HepG2 (cell line): Measurements from ENCODE around the gene KLHDC4. TPM values are rescaled to one million over a fixed set of nuclear protein-coding genes. Genes with fewer than 3 reads are reported as not detected.

ENCODE experiments used
- ATM ChIP-seq: fragments of 450-650 bp; IDR thresholded peaks from 2 replicates; pipeline ENCODE4 v1.7.1; 2017; ENCODE audit warnings: mild to moderate bottlenecking, borderline replicate concordance
- CBX5 ChIP-seq: sonication (generic); formaldehyde crosslinking; IDR thresholded peaks from 2 replicates; pipeline ENCODE4 v1.4.0; 2020; ENCODE audit warnings: missing genetic modification reagents, borderline replicate concordance
- HNRNPH1 ChIP-seq: fragments of 200-400 bp; formaldehyde crosslinking; optimal IDR thresholded peaks from 2 replicates; pipeline ENCODE3; 2017; ENCODE audit warnings: mild to moderate bottlenecking, low read depth, low read length
- PCBP1 ChIP-seq: fragments of 200-400 bp; formaldehyde crosslinking; IDR thresholded peaks from 2 replicates; pipeline ENCODE4 v1.6.1; 2017; ENCODE audit warnings: mild to moderate bottlenecking, low read depth, low read length, borderline replicate concordance
- PRPF4 ChIP-seq: fragments of 200-400 bp; formaldehyde crosslinking; IDR thresholded peaks from 2 replicates; pipeline ENCODE4 v1.6.1; 2016; ENCODE audit warnings: low read length, low read depth; ENCODE audit not compliant: poor library complexity, severe bottlenecking
- SRSF9 ChIP-seq: fragments of 200-400 bp; formaldehyde crosslinking; IDR thresholded peaks from 2 replicates; pipeline ENCODE4 v1.6.1; 2018; ENCODE audit warnings: borderline replicate concordance, mild to moderate bottlenecking, low read depth, low read length; ENCODE audit not compliant: insufficient read depth, poor library complexity, severe bottlenecking
- SUZ12 ChIP-seq: fragments of 150-350 bp; IDR thresholded peaks from 2 replicates; pipeline ENCODE4 v1.6.1; 2014; ENCODE audit warnings: low read depth, low read length
- TAF1 ChIP-seq: sonication (generic); formaldehyde crosslinking; IDR thresholded peaks from 2 replicates; pipeline ENCODE4 v1.4.0; 2020; ENCODE audit warnings: missing genetic modification reagents
- ZNF614 ChIP-seq: IDR thresholded peaks from 2 replicates; pipeline ENCODE4 v1.6.1; 2018; ENCODE audit warnings: missing biosample characterization, missing genetic modification reagents, inconsistent platforms, borderline replicate concordance
- polyA plus RNA-seq, 8 experiments: library from polyadenylated mRNA; depleted of rRNA in 3 of 8; stranded (reverse) in 7 of 8; unstranded in 1 of 8; fragments of >200 nt; fragmentation: Illumina TruSeq in 4 of 8; extraction: Trizol in 4 of 8; gene quantifications; 2 replicates each; pipeline versions ENCODE4 v1.2.1 to v1.2.3, GENCODE V29; 2011 to 2016; ENCODE audit warnings: low read depth in 4 of 8, missing spikeins in 1 of 8, mixed read lengths in 1 of 8; ENCODE audit not compliant: insufficient read depth in 1 of 8
- total RNA-seq, 5 experiments: library from RNA; depleted of rRNA; stranded (reverse); fragments of >200 nt; fragmentation: Illumina TruSeq; extraction: Trizol; gene quantifications; 2 replicates each; pipeline ENCODE4 v1.2.3, GENCODE V29; 2016; ENCODE audit warnings: low read depth in 1 of 5
- TF ChIP-seq, protein P1 (sequence below): sonication (generic); formaldehyde crosslinking; IDR thresholded peaks from 2 replicates; pipeline ENCODE4 v1.5.1; 2020; ENCODE audit warnings: missing genetic modification reagents, mild to moderate bottlenecking, borderline replicate concordance
- TF ChIP-seq, protein P2 (sequence below): sonication (generic); formaldehyde crosslinking; IDR thresholded peaks from 2 replicates; pipeline ENCODE4 v1.5.0; 2020; ENCODE audit warnings: missing genetic modification reagents
- TF ChIP-seq, protein P3 (sequence below): sonication (generic); formaldehyde crosslinking; conservative IDR thresholded peaks from 2 replicates; pipeline ENCODE4 v1.4.0; 2020; ENCODE audit warnings: mild to moderate bottlenecking, missing genetic modification reagents, moderate library complexity
- TF ChIP-seq, protein P4 (sequence below), 2 experiments: sonication (generic) in 1 of 2; formaldehyde crosslinking in 1 of 2; IDR thresholded peaks; 2 replicates each; pipeline versions ENCODE4 v1.6.1 to v1.9.0; 2014 to 2022; ENCODE audit warnings: antibody characterized with exemption in 1 of 2, borderline replicate concordance in 1 of 2, inconsistent platforms in 1 of 2, low read depth in 1 of 2, missing genetic modification reagents in 1 of 2
- TF ChIP-seq, protein P5 (sequence below): IDR thresholded peaks from 2 replicates; pipeline ENCODE4 v1.6.1; 2016

KLHDC4 gene
- total and polyA plus RNA-seq, 2 of the 13 experiments (the other 11 are each of a cell fraction or from before 2014, with no cell fraction given): 18.7 to 31.8 TPM

- TF ChIP-seq, protein P1, sequence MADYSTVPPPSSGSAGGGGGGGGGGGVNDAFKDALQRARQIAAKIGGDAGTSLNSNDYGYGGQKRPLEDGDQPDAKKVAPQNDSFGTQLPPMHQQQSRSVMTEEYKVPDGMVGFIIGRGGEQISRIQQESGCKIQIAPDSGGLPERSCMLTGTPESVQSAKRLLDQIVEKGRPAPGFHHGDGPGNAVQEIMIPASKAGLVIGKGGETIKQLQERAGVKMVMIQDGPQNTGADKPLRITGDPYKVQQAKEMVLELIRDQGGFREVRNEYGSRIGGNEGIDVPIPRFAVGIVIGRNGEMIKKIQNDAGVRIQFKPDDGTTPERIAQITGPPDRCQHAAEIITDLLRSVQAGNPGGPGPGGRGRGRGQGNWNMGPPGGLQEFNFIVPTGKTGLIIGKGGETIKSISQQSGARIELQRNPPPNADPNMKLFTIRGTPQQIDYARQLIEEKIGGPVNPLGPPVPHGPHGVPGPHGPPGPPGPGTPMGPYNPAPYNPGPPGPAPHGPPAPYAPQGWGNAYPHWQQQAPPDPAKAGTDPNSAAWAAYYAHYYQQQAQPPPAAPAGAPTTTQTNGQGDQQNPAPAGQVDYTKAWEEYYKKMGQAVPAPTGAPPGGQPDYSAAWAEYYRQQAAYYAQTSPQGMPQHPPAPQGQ (CRISPR knock-in tag): no peak
- TF ChIP-seq SUZ12 (no peak), TAF1 (CRISPR knock-in tag) (peak; percentile 69), ZNF614 (CRISPR knock-in tag) (peak; percentile 94), PRPF4 (no peak), HNRNPH1 (no peak), SRSF9 (no peak), CBX5 (CRISPR knock-in tag) (peak; percentile 100), PCBP1 (peak; percentile 85; the same call in 1 of the 2 replicates), ATM (no peak)
- TF ChIP-seq, protein P2, sequence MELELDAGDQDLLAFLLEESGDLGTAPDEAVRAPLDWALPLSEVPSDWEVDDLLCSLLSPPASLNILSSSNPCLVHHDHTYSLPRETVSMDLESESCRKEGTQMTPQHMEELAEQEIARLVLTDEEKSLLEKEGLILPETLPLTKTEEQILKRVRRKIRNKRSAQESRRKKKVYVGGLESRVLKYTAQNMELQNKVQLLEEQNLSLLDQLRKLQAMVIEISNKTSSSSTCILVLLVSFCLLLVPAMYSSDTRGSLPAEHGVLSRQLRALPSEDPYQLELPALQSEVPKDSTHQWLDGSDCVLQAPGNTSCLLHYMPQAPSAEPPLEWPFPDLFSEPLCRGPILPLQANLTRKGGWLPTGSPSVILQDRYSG (CRISPR knock-in tag): no peak; the same call in 1 of the 2 replicates
- TF ChIP-seq, protein P3, sequence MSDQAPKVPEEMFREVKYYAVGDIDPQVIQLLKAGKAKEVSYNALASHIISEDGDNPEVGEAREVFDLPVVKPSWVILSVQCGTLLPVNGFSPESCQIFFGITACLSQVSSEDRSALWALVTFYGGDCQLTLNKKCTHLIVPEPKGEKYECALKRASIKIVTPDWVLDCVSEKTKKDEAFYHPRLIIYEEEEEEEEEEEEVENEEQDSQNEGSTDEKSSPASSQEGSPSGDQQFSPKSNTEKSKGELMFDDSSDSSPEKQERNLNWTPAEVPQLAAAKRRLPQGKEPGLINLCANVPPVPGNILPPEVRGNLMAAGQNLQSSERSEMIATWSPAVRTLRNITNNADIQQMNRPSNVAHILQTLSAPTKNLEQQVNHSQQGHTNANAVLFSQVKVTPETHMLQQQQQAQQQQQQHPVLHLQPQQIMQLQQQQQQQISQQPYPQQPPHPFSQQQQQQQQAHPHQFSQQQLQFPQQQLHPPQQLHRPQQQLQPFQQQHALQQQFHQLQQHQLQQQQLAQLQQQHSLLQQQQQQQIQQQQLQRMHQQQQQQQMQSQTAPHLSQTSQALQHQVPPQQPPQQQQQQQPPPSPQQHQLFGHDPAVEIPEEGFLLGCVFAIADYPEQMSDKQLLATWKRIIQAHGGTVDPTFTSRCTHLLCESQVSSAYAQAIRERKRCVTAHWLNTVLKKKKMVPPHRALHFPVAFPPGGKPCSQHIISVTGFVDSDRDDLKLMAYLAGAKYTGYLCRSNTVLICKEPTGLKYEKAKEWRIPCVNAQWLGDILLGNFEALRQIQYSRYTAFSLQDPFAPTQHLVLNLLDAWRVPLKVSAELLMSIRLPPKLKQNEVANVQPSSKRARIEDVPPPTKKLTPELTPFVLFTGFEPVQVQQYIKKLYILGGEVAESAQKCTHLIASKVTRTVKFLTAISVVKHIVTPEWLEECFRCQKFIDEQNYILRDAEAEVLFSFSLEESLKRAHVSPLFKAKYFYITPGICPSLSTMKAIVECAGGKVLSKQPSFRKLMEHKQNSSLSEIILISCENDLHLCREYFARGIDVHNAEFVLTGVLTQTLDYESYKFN (CRISPR knock-in tag): peak; percentile 66; the same call in 1 of the 2 replicates
- TF ChIP-seq, protein P4, sequence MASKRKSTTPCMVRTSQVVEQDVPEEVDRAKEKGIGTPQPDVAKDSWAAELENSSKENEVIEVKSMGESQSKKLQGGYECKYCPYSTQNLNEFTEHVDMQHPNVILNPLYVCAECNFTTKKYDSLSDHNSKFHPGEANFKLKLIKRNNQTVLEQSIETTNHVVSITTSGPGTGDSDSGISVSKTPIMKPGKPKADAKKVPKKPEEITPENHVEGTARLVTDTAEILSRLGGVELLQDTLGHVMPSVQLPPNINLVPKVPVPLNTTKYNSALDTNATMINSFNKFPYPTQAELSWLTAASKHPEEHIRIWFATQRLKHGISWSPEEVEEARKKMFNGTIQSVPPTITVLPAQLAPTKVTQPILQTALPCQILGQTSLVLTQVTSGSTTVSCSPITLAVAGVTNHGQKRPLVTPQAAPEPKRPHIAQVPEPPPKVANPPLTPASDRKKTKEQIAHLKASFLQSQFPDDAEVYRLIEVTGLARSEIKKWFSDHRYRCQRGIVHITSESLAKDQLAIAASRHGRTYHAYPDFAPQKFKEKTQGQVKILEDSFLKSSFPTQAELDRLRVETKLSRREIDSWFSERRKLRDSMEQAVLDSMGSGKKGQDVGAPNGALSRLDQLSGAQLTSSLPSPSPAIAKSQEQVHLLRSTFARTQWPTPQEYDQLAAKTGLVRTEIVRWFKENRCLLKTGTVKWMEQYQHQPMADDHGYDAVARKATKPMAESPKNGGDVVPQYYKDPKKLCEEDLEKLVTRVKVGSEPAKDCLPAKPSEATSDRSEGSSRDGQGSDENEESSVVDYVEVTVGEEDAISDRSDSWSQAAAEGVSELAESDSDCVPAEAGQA (IDR thresholded peaks at IDR 0.05; ENCODE audit: low read depth): peak; percentile 68; the same call in 1 of the 2 replicates
- TF ChIP-seq, protein P4 (CRISPR knock-in tag; IDR thresholded peaks at IDR 0.05; ENCODE audit: borderline replicate concordance): no peak
- TF ChIP-seq, protein P5, sequence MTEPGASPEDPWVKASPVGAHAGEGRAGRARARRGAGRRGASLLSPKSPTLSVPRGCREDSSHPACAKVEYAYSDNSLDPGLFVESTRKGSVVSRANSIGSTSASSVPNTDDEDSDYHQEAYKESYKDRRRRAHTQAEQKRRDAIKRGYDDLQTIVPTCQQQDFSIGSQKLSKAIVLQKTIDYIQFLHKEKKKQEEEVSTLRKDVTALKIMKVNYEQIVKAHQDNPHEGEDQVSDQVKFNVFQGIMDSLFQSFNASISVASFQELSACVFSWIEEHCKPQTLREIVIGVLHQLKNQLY: peak; percentile 82
Observed at GRCh38 chr16:87778830-87779579, 13.2 kb upstream of the KLHDC4 start (continued).
